T-helper 22 cell (primary cell): Measurements from ENCODE around the gene COMT.

Experiments
- DNase-seq: peaks from one replicate; pipeline ENCODE4 v3.0.0-alpha.2; 2020; ENCODE audit warnings: low read depth

Gene COMT

GRCh38 chr22:19958083-19959042, 16.8 kb downstream of the COMT start:
- DNase-seq: no peak

DNA sequence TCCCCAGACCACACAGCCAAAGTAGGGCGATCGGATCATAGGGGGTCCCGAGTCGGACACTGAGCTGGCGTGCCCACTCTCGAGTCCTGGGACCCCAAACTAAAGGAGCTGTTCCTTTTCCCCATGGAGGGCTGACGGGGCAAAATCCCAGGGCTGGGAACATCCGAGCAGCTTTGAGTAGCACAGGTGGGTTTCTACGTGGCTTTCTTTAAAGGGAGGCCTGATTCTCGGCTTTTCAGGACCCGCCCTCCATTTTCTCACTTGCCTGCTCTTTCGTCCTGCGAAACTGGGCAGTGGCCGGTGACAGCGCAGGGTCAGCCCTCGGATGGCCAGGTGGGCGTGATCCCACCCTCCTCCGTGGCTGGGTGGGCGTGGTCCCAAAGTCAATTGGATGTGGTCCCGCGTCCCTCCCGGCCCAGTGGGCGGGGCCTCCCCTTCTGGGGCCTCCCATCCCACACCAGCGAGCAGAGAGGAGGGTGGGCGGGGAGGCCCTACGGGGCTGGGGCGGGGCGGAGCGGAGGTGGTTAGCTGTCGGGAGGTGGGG, 17.5 kb downstream of the COMT start:
- no peak for DNase-seq

GRCh38 chr22:19959587-19960490, 18.3 kb downstream of the COMT start:
- no peak for DNase-seq

DNA sequence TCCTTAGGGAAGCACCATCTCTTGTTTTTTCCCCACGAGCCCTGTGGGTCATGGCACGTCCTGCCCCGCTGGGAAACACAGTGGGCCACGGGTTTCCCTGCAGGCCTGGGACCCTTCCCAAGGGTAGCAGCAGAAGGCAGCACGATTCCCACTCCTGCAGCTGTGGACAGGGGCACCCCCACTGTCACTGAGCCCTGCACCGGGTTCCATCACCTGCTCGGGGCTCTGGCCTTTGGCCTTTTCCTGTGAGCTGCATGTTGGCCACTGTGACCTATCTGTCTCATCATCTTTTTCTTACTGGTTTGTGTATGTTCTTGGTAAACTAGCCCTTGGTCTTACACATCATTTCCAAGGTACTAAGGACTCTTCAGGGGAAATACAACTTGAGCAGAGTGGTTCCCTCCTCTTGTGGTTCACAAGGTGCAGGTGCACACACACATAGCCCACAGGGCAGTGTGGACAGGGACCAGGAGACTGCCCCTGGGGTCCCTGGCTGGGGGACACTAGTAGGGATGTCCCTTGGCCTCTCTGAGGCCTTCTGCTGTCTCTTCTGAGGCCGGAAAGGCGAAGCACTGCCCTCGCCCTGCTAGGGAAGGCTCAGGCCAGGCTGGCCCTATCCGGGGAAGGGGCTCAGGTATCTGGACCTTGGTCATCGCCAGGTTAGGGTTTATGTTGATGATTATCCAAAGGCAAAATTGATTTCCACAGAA, 19.1 kb downstream of the COMT start:
- no peak for DNase-seq

DNA sequence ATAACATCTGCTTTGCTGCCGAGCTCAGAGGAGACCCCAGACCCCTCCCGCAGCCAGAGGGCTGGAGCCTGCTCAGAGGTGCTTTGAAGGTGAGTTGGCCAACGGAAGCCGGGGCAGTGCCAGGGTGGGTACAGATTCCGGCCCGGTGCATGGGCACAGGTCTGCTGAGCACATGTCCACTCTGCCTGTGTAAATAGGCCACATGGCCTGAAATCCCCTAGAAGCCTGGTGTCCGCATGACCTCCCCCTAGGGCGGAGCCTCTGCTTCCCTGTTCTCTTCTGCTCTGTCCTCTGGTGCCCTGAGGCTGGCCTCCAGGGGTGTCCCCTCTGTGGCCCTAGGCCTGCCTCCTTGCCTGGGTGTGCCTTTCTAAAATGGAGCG, 19.6 kb downstream of the COMT start:
- no peak for DNase-seq

- DNase-seq: no peak
These were observed 20.3 kb downstream of the COMT start for GRCh38 chr22:19961868-19962245.

DNA sequence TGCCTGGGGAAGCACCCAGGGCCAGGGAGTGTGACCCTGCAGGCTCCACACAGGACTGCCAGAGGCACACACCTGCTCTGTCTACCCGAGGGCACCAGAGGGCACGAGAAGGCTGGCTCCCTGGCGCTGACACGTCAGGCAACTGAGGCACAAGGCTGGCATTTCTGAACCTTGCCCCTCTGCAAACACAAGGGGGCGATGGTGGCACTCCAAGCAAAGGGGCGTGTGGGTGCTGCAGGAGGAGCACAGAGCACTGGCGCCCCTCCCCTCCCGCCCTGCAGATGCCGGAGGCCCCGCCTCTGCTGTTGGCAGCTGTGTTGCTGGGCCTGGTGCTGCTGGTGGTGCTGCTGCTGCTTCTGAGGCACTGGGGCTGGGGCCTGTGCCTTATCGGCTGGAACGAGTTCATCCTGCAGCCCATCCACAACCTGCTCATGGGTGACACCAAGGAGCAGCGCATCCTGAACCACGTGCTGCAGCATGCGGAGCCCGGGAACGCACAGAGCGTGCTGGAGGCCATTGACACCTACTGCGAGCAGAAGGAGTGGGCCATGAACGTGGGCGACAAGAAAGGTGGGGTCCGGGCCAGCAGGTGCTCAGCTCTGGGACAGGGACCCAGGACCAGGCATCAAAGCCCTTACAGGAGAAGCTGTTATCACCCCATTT, 20.8 kb downstream of the COMT start:
- peak; percentile 25 for DNase-seq

- no peak for DNase-seq
These were observed 21.6 kb downstream of the COMT start for GRCh38 chr22:19962909-19963806.

- DNase-seq: no peak
These were observed 22.5 kb downstream of the COMT start for GRCh38 chr22:19963863-19964642.

GRCh38 chr22:19964701-19965386, 23.3 kb downstream of the COMT start:
- DNase-seq: no peak

GRCh38 chr22:19965771-19966709, 24.5 kb downstream of the COMT start:
- DNase-seq: no peak

- no peak for DNase-seq
These were observed 25.6 kb downstream of the COMT start for GRCh38 chr22:19966908-19967750.

GRCh38 chr22:19967850-19968449, 26.4 kb downstream of the COMT start:
- DNase-seq: no peak

DNA sequence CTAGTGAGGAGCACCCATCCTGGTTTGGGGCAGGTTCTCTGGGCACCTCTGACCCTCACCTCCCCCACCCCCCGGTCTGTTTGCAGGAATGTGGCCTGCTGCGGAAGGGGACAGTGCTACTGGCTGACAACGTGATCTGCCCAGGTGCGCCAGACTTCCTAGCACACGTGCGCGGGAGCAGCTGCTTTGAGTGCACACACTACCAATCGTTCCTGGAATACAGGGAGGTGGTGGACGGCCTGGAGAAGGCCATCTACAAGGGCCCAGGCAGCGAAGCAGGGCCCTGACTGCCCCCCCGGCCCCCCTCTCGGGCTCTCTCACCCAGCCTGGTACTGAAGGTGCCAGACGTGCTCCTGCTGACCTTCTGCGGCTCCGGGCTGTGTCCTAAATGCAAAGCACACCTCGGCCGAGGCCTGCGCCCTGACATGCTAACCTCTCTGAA, 26.9 kb downstream of the COMT start:
- DNase-seq: no peak

DNA sequence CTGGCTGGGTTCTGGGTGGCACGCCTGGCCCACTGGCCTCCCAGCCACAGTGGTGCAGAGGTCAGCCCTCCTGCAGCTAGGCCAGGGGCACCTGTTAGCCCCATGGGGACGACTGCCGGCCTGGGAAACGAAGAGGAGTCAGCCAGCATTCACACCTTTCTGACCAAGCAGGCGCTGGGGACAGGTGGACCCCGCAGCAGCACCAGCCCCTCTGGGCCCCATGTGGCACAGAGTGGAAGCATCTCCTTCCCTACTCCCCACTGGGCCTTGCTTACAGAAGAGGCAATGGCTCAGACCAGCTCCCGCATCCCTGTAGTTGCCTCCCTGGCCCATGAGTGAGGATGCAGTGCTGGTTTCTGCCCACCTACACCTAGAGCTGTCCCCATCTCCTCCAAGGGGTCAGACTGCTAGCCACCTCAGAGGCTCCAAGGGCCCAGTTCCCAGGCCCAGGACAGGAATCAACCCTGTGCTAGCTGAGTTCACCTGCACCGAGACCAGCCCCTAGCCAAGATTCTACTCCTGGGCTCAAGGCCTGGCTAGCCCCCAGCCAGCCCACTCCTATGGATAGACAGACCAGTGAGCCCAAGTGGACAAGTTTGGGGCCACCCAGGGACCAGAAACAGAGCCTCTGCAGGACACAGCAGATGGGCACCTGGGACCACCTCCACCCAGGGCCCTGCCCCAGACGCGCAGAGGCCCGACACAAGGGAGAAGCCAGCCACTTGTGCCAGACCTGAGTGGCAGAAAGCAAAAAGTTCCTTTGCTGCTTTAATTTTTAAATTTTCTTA, 27.8 kb downstream of the COMT start:
- no peak for DNase-seq
